ENCODE measurements around the gene OSBPL6. TPM values are rescaled to one million over a fixed set of nuclear protein-coding genes. Genes with fewer than 3 reads are reported as not detected.

Gene OSBPL6
- total RNA-seq, 1 experiment from 2014 or later, result 2.1 TPM

DNA sequence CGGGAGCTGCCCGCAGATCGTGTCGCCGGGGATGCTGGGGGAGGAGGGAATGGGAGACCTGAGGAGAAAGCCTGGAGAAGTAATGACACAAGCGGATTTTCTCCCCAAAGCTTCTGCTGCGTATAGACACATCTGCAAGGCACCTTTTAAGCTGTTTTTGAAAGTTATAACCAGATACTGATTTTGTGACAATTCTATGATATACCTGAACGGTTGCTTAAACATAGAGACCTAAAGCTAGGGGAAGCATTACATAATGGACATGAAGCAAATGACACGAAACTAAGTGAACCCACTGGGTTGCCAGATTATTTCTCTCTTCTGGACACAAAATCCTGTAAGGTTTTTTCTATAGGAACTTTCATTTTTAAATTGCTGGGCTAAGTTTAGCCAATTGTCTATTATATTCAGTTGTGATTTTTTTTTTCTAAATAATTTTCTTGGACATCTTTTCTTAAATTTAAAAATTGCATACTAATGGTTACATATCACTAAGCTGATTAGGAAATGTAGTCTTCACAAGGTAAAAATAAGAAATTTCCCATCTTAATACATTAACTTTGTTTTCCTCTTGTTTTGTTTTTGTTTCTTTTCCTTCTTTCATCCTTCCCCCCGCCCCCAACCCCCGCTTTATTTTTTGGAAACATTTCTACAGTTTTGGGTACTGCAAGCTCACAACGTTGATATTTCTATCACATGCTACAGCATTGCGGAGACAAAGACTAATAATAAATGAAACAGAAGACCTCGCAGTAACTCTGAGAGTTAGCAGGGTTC is 1.3 kb downstream of the OSBPL6 start:
- Histone ChIP-seq H3K4me3 (ENCODE audit: low read depth in 2 of 2, low read length in 2 of 2) (peak overlapping the region; percentile 62 to 68), H3K27me3 (ENCODE audit: control insufficient read depth, insufficient read depth, low read length) (peaks cover 40% of the 10 kb centered on the region), H3K9me3 (ENCODE audit: control insufficient read depth, insufficient read depth, low read depth, low read length) (no peaks in the 10 kb centered on the region), H3K4me1 (ENCODE audit: control insufficient read depth, insufficient read depth, low read length) (peaks cover 4% of the 10 kb centered on the region; the same call in 1 of the 2 replicates), H3K27ac (ENCODE audit: low read length) (no peak overlapping the region), H3K36me3 (ENCODE audit: control insufficient read depth, insufficient read depth, low read length) (no peaks in the 10 kb centered on the region)
- intact Hi-C loops (cut with micrococcal nuclease; ENCODE audit: unreplicated experiment) (no loop called here), in situ Hi-C loops (cut with HindIII; ENCODE audit: low pct_unique_long_range_greater_than_20kb, low sequenced_read_pairs) (no loop called here)
- ChIA-PET CTCF (no interaction called here), POLR2A (no interaction called here)
- TF ChIP-seq, protein P1, sequence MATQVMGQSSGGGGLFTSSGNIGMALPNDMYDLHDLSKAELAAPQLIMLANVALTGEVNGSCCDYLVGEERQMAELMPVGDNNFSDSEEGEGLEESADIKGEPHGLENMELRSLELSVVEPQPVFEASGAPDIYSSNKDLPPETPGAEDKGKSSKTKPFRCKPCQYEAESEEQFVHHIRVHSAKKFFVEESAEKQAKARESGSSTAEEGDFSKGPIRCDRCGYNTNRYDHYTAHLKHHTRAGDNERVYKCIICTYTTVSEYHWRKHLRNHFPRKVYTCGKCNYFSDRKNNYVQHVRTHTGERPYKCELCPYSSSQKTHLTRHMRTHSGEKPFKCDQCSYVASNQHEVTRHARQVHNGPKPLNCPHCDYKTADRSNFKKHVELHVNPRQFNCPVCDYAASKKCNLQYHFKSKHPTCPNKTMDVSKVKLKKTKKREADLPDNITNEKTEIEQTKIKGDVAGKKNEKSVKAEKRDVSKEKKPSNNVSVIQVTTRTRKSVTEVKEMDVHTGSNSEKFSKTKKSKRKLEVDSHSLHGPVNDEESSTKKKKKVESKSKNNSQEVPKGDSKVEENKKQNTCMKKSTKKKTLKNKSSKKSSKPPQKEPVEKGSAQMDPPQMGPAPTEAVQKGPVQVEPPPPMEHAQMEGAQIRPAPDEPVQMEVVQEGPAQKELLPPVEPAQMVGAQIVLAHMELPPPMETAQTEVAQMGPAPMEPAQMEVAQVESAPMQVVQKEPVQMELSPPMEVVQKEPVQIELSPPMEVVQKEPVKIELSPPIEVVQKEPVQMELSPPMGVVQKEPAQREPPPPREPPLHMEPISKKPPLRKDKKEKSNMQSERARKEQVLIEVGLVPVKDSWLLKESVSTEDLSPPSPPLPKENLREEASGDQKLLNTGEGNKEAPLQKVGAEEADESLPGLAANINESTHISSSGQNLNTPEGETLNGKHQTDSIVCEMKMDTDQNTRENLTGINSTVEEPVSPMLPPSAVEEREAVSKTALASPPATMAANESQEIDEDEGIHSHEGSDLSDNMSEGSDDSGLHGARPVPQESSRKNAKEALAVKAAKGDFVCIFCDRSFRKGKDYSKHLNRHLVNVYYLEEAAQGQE (IDR thresholded peaks at IDR 0.05; ENCODE audit: insufficient read depth in 1 of 2, low read depth in 2 of 2, low read length in 1 of 2), result no peak
- TF ChIP-seq, protein P2, sequence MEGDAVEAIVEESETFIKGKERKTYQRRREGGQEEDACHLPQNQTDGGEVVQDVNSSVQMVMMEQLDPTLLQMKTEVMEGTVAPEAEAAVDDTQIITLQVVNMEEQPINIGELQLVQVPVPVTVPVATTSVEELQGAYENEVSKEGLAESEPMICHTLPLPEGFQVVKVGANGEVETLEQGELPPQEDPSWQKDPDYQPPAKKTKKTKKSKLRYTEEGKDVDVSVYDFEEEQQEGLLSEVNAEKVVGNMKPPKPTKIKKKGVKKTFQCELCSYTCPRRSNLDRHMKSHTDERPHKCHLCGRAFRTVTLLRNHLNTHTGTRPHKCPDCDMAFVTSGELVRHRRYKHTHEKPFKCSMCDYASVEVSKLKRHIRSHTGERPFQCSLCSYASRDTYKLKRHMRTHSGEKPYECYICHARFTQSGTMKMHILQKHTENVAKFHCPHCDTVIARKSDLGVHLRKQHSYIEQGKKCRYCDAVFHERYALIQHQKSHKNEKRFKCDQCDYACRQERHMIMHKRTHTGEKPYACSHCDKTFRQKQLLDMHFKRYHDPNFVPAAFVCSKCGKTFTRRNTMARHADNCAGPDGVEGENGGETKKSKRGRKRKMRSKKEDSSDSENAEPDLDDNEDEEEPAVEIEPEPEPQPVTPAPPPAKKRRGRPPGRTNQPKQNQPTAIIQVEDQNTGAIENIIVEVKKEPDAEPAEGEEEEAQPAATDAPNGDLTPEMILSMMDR (IDR thresholded peaks at IDR 0.05), result no peak
- TF ChIP-seq POLR2AphosphoS5 (IDR thresholded peaks at IDR 0.05; ENCODE audit: low read depth, low read length) (no peak), SIN3A (IDR thresholded peaks at IDR 0.05; ENCODE audit: borderline replicate concordance, insufficient read depth, low read depth, low read length) (no peak), TCF7L2 (IDR thresholded peaks at IDR 0.05; ENCODE audit: low read depth, low read length) (no peak)
- DNase-seq (ENCODE audit: low read depth, low spot score), result no peak
- BruUV-seq (replicated peaks), result no TSS peak
- no peak for ATAC-seq

DNA sequence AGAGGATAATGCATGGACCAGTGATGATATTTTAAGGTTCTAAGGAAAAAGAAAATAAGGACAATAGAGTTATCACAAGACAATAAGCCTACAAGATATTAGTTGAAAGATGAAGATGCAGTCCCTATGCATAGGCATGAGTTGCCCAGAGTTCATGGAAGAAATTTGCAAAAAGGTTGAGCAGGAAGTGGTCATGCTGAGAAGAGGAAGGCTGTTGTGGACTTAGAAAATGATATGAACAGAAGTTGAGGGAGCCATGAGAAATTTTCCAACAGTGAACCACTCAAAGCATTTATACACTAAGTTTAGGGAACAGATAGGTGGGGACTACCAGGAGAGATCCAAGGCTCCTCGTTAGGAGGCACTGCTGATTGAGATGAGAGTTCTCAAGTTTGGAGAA is 3.5 kb downstream of the OSBPL6 start:
- POLR2A ChIA-PET, result no interaction called here
- in situ Hi-C loops (cut with HindIII; ENCODE audit: low pct_unique_long_range_greater_than_20kb, low sequenced_read_pairs), result no loop called here
- intact Hi-C loops (cut with micrococcal nuclease; ENCODE audit: unreplicated experiment), result no loop called here

More for the DNA sequence above, 3.5 kb downstream of the OSBPL6 start:
- Histone ChIP-seq H3K4me3 (ENCODE audit: low read depth in 2 of 2, low read length in 2 of 2) (no peak overlapping the region), H3K27ac (ENCODE audit: low read length) (no peak overlapping the region), H3K9me3 (ENCODE audit: control insufficient read depth, insufficient read depth, low read depth, low read length) (no peaks in the 10 kb centered on the region), H3K27me3 (ENCODE audit: control insufficient read depth, insufficient read depth, low read length) (peaks cover 37% of the 10 kb centered on the region), H3K4me1 (ENCODE audit: control insufficient read depth, insufficient read depth, low read length) (peaks cover 4% of the 10 kb centered on the region; the same call in 1 of the 2 replicates), H3K36me3 (ENCODE audit: control insufficient read depth, insufficient read depth, low read length) (no peaks in the 10 kb centered on the region)
- no TSS peak for BruUV-seq (replicated peaks)
- no peak for DNase-seq (ENCODE audit: low read depth, low spot score)
- no peak for ATAC-seq
- CTCF ChIA-PET, result no interaction called here
- TF ChIP-seq, protein P2 (IDR thresholded peaks at IDR 0.05), result no peak
- TF ChIP-seq, protein P1 (IDR thresholded peaks at IDR 0.05; ENCODE audit: insufficient read depth in 1 of 2, low read depth in 2 of 2, low read length in 1 of 2), result no peak
- no peak for TF ChIP-seq SIN3A (IDR thresholded peaks at IDR 0.05; ENCODE audit: borderline replicate concordance, insufficient read depth, low read depth, low read length)
- no peak for TF ChIP-seq TCF7L2 (IDR thresholded peaks at IDR 0.05; ENCODE audit: low read depth, low read length)
- TF ChIP-seq POLR2AphosphoS5 (IDR thresholded peaks at IDR 0.05; ENCODE audit: low read depth, low read length), result no peak

Measured in Panc1 (cell line).